HEK293 (cell line): Measurements from ENCODE around the gene GIT1.

ENCODE experiments used
- HOXA7 ChIP-seq: sonication (generic); formaldehyde crosslinking; IDR thresholded peaks from 2 replicates; pipeline ENCODE4 v1.8.1; 2022; ENCODE audit warnings: missing genetic modification reagents, borderline replicate concordance
- YY1 ChIP-seq: fragments of 450-650 bp; formaldehyde crosslinking; IDR thresholded peaks from 2 replicates; pipeline ENCODE4 v1.5.1; 2018; ENCODE audit warnings: missing biosample characterization, missing genetic modification characterization
- ZNF138 ChIP-seq: fragments of 450-650 bp; formaldehyde crosslinking; IDR thresholded peaks from 2 replicates; pipeline ENCODE4 v1.5.1; 2016; ENCODE audit warnings: missing biosample characterization, missing genetic modification characterization, borderline replicate concordance
- ZNF184 ChIP-seq: fragments of 450-650 bp; IDR thresholded peaks from 2 replicates; pipeline ENCODE4 v1.5.1; 2018; ENCODE audit warnings: missing biosample characterization, mild to moderate bottlenecking, missing genetic modification characterization
- ZNF24 ChIP-seq: fragments of 450-650 bp; formaldehyde crosslinking; IDR thresholded peaks from 2 replicates; pipeline ENCODE4 v1.5.1; 2016; ENCODE audit warnings: missing biosample characterization, missing genetic modification characterization
- ZNF747 ChIP-seq: fragments of 450-650 bp; formaldehyde crosslinking; IDR thresholded peaks from 2 replicates; pipeline ENCODE4 v1.5.1; 2016; ENCODE audit warnings: missing biosample characterization, missing genetic modification characterization
- TF ChIP-seq, protein P1 (sequence below): fragments of 450-650 bp; formaldehyde crosslinking; IDR thresholded peaks from 2 replicates; pipeline ENCODE4 v1.5.1; 2016; ENCODE audit warnings: missing biosample characterization, missing genetic modification characterization
- TF ChIP-seq, protein P2 (sequence below): fragments of 450-650 bp; formaldehyde crosslinking; IDR thresholded peaks from 2 replicates; pipeline ENCODE4 v1.5.1; 2016; ENCODE audit warnings: missing biosample characterization, missing genetic modification characterization
- TF ChIP-seq, protein P3 (sequence below): fragments of 450-650 bp; formaldehyde crosslinking; IDR thresholded peaks from 2 replicates; pipeline ENCODE4 v1.5.1; 2016; ENCODE audit warnings: missing biosample characterization, missing genetic modification characterization, borderline replicate concordance
- TF ChIP-seq, protein P4 (sequence below): fragments of 450-650 bp; formaldehyde crosslinking; conservative IDR thresholded peaks from 2 replicates; pipeline ENCODE4 v1.5.1; 2016; ENCODE audit warnings: low read depth, missing biosample characterization, missing genetic modification characterization

DNA sequence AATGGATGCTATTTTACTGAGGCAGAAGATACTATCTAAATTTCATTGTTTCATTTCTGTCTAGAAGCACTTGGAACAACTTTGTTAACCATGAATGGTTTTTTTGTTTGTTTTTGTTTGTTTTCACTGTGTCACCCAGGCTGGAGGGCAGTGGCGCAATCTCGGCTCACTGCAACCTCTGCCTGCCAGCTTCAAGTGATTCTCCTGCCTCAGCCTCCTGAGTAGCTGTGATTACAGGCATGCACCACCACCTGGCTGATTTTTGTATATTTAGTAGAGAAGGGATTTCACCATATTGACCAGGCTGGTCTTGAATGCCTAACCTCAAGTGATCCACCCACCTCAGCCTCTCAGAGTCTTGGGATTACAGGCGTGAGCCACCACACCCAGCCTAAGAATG, 63.1 kb downstream of the GIT1 start:
- TF ChIP-seq, protein P1, sequence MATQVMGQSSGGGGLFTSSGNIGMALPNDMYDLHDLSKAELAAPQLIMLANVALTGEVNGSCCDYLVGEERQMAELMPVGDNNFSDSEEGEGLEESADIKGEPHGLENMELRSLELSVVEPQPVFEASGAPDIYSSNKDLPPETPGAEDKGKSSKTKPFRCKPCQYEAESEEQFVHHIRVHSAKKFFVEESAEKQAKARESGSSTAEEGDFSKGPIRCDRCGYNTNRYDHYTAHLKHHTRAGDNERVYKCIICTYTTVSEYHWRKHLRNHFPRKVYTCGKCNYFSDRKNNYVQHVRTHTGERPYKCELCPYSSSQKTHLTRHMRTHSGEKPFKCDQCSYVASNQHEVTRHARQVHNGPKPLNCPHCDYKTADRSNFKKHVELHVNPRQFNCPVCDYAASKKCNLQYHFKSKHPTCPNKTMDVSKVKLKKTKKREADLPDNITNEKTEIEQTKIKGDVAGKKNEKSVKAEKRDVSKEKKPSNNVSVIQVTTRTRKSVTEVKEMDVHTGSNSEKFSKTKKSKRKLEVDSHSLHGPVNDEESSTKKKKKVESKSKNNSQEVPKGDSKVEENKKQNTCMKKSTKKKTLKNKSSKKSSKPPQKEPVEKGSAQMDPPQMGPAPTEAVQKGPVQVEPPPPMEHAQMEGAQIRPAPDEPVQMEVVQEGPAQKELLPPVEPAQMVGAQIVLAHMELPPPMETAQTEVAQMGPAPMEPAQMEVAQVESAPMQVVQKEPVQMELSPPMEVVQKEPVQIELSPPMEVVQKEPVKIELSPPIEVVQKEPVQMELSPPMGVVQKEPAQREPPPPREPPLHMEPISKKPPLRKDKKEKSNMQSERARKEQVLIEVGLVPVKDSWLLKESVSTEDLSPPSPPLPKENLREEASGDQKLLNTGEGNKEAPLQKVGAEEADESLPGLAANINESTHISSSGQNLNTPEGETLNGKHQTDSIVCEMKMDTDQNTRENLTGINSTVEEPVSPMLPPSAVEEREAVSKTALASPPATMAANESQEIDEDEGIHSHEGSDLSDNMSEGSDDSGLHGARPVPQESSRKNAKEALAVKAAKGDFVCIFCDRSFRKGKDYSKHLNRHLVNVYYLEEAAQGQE (tag by site-specific recombination), result no peak
- TF ChIP-seq HOXA7 (CRISPR knock-in tag), result no peak
- TF ChIP-seq, protein P2, sequence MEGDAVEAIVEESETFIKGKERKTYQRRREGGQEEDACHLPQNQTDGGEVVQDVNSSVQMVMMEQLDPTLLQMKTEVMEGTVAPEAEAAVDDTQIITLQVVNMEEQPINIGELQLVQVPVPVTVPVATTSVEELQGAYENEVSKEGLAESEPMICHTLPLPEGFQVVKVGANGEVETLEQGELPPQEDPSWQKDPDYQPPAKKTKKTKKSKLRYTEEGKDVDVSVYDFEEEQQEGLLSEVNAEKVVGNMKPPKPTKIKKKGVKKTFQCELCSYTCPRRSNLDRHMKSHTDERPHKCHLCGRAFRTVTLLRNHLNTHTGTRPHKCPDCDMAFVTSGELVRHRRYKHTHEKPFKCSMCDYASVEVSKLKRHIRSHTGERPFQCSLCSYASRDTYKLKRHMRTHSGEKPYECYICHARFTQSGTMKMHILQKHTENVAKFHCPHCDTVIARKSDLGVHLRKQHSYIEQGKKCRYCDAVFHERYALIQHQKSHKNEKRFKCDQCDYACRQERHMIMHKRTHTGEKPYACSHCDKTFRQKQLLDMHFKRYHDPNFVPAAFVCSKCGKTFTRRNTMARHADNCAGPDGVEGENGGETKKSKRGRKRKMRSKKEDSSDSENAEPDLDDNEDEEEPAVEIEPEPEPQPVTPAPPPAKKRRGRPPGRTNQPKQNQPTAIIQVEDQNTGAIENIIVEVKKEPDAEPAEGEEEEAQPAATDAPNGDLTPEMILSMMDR, result no peak
- no peak for TF ChIP-seq ZNF184 (tag by site-specific recombination)
- no peak for TF ChIP-seq ZNF138 (tag by site-specific recombination)
- no peak for TF ChIP-seq YY1 (tag by site-specific recombination)
- TF ChIP-seq ZNF24 (tag by site-specific recombination), result no peak
- TF ChIP-seq, protein P3, sequence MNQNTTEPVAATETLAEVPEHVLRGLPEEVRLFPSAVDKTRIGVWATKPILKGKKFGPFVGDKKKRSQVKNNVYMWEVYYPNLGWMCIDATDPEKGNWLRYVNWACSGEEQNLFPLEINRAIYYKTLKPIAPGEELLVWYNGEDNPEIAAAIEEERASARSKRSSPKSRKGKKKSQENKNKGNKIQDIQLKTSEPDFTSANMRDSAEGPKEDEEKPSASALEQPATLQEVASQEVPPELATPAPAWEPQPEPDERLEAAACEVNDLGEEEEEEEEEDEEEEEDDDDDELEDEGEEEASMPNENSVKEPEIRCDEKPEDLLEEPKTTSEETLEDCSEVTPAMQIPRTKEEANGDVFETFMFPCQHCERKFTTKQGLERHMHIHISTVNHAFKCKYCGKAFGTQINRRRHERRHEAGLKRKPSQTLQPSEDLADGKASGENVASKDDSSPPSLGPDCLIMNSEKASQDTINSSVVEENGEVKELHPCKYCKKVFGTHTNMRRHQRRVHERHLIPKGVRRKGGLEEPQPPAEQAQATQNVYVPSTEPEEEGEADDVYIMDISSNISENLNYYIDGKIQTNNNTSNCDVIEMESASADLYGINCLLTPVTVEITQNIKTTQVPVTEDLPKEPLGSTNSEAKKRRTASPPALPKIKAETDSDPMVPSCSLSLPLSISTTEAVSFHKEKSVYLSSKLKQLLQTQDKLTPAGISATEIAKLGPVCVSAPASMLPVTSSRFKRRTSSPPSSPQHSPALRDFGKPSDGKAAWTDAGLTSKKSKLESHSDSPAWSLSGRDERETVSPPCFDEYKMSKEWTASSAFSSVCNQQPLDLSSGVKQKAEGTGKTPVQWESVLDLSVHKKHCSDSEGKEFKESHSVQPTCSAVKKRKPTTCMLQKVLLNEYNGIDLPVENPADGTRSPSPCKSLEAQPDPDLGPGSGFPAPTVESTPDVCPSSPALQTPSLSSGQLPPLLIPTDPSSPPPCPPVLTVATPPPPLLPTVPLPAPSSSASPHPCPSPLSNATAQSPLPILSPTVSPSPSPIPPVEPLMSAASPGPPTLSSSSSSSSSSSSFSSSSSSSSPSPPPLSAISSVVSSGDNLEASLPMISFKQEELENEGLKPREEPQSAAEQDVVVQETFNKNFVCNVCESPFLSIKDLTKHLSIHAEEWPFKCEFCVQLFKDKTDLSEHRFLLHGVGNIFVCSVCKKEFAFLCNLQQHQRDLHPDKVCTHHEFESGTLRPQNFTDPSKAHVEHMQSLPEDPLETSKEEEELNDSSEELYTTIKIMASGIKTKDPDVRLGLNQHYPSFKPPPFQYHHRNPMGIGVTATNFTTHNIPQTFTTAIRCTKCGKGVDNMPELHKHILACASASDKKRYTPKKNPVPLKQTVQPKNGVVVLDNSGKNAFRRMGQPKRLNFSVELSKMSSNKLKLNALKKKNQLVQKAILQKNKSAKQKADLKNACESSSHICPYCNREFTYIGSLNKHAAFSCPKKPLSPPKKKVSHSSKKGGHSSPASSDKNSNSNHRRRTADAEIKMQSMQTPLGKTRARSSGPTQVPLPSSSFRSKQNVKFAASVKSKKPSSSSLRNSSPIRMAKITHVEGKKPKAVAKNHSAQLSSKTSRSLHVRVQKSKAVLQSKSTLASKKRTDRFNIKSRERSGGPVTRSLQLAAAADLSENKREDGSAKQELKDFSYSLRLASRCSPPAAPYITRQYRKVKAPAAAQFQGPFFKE (tag by site-specific recombination), result no peak
- TF ChIP-seq ZNF747 (tag by site-specific recombination), result no peak
- TF ChIP-seq, protein P4, sequence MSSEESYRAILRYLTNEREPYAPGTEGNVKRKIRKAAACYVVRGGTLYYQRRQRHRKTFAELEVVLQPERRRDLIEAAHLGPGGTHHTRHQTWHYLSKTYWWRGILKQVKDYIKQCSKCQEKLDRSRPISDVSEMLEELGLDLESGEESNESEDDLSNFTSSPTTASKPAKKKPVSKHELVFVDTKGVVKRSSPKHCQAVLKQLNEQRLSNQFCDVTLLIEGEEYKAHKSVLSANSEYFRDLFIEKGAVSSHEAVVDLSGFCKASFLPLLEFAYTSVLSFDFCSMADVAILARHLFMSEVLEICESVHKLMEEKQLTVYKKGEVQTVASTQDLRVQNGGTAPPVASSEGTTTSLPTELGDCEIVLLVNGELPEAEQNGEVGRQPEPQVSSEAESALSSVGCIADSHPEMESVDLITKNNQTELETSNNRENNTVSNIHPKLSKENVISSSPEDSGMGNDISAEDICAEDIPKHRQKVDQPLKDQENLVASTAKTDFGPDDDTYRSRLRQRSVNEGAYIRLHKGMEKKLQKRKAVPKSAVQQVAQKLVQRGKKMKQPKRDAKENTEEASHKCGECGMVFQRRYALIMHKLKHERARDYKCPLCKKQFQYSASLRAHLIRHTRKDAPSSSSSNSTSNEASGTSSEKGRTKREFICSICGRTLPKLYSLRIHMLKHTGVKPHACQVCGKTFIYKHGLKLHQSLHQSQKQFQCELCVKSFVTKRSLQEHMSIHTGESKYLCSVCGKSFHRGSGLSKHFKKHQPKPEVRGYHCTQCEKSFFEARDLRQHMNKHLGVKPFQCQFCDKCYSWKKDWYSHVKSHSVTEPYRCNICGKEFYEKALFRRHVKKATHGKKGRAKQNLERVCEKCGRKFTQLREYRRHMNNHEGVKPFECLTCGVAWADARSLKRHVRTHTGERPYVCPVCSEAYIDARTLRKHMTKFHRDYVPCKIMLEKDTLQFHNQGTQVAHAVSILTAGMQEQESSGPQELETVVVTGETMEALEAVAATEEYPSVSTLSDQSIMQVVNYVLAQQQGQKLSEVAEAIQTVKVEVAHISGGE, result no peak
